Stimulated activated CD4-positive, alpha-beta T cell treated with anti-CD3 and anti-CD28 coated beads, TNF-alpha, amount 100 ng/mL, for 4 hours (primary cell): Measurements from ENCODE around the gene RSPH3.
"Not testable (repeated sequence)": the region's sequence is repeated elsewhere in the genome, so short reads cannot be mapped to it uniquely, and the experiment has no call there.

Experiments
- DNase-seq, 3 experiments: peaks; one replicate each; pipeline ENCODE4 v3.0.0-alpha.2; 2020; ENCODE audit warnings: low read depth in 3 of 3

RSPH3 gene

DNA sequence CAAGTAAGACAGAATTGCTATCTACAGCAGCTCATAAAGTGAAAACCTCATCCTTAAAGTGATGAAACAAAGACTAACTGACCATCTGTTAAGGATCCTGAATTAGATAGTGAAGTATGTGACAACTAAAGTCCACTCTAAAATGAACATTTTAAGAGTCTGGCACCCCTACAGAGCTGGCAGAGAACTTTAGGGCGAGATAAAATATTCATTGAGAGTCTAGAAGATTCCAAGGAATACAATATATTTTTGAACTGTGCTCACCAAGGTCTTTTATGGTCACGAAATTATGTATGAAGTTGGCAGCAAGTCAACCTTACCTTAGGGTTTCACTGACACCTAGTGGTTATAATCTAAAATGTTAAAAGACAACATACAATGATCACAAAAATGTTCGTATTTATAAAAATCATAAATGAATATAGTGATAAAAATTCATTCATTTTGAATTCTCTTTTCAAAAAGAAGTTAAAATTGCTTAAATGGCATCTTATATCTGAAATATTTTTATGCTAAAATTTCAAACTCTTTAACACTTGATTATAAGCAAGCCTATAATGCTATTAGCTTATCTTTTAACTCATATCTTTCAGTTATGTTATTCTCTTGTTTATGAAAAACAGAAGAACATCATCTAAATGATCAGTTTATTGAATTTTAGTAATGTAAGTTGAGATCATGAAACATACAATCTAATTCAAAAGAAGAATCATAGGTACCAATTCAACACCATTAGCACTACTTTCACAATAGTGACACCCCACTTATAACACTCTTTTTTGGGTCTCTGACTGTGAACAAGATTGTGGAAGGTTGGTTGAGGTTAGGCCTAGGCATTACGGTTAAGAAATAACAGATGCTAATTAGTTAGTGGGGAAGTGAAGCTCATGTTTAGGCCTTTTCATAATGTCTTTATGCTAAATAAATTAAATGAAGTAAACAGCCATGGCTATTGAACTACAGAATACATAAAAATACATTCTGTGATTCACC is 27.5 kb downstream of the RSPH3 start:
- DNase-seq, result no peak

DNA sequence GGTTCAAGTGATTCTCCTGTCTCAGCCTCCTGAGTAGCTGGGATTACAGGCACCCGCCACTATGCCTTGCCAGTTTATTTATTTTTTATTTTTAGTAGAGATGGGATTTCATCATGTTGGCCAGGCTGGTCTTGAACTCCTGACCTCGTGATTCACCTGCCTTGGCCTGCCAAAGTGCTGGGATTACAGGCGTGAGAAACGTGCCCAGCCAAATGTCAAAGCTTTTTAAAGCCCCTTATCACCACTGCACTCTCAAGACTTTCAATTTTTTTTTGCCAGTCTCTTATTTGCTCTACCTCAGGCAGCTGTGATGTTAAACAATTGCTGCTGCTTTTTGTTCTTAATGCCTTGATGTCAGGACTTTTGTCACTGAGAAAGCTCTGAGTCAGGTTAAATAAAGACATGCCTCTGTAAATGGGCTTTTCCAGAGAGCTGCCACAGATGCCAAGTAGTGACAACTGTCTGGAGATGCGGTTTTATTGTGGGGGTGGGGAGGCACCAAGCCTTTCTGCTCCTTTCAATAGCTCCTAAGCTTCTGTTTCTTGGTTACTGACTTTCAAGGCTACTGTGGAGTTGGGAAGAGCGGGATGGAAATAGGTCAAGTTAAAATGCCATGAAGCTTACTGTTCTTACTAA is 29.2 kb downstream of the RSPH3 start:
- no peak for DNase-seq

DNA sequence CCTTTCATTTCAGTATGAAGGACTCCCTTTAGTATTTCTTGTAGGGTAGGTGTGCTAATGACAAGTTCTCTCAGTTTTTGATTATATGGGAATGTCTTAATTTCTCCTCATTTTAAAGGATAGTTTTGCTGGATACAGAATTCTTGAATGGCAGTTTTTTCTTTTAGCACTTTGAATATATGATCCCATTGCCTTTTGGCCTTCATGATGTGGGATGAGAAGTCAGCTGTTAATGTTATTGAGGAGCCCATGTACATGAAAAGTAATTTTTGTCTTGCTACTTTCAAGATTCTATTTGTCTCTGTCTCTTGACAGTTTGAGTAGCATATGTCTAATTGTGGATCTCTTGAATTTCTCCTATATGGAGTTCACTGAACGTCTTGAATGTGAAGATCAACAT is 30.9 kb downstream of the RSPH3 start:
- no peak for DNase-seq

DNA sequence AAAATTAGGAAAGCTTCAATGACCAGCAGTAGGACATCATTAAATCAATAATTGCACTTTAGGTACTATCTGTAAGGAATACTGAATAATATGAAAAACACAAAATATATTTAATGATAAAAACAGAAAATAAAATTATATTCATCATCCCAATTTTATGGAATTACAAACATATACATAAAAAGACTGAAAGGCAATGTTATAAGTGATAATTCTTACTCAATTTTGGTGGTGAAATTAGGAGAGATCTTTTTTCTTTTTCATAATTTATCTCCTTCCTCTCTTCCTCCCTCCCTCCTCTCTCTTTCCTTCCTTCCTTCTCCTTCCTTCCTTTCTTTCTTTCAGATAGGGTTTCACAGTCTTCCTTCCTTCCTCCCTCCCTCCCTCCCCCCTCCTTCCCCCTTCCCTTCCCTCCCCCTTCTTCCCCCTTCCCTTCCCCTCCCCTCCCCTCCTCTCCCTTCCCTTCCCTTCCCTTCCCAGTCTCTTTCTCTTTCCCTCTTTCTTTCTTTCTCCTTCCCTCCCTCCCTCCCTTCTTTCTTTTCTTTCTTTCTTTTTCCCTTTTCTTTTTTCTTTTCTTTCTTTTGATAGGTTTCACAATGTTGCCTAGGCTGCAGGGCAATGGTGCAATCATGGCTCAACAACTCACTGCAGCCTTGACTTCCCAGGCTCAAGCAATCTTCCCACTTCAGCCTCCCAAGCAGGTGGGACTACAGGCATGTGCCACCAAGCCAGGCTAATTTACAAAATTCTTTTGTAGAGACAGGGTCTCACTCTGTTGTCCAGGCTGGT is 36.8 kb downstream of the RSPH3 start:
- DNase-seq, result no peak

DNA sequence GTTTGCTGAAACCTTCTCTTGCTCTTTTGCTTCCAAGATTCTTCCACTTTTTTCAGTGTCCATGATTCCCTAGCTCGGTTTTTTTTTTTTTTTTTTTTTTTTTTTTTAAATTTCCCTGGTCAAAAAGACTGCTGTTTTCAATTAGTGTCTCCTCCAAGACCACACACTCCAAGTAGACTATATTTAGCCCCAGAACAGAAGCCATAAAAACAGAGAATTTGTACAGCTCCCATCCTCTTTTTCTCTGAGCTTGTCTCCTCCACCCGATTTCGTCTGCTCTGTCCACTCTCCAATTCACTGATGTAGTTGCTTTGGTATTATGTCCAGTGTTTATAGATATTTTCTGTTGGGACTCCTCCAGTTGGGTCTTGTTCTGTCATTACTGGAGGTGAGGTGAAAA is 37.6 kb downstream of the RSPH3 start:
- no peak for DNase-seq

DNA sequence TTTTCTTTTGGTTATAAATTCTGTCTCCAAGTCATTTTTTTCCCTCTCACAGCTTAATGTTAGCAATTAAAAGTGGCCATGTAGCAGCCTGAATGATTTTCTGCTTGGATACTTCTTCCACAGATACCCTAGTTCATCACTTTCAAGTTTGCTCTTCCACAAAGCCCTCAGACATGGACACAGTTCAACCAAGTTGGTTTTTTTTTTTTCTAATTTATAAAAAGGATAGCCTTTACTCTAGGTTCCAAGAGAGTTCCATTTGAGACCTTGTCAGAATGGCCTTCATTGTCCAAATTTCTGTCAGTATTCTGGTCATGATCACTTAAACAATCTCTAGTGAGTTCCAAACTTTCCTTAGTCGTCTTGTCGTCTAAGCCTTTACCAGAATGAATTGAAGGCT is 40.0 kb downstream of the RSPH3 start:
- DNase-seq, result no peak

DNA sequence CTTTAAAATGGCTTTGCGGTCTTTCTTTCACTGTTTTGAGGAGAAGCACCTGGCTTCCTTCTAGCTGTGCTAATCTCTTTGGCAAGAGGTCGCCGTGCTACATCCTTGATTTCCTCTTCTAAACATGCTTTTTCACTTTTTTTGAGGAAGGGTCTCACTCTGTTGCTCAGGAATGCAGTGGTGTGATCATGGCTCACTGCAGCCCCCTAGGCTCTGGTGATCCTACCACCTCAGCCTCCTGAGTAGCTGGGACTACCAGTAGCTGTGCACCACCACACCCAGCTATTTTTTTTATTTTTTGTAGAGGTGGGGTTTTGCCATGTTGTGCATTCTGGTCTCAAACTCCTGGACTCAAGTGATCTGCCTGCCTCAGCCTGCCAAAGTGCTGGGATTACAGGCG is 40.5 kb downstream of the RSPH3 start:
- DNase-seq, result no peak

DNA sequence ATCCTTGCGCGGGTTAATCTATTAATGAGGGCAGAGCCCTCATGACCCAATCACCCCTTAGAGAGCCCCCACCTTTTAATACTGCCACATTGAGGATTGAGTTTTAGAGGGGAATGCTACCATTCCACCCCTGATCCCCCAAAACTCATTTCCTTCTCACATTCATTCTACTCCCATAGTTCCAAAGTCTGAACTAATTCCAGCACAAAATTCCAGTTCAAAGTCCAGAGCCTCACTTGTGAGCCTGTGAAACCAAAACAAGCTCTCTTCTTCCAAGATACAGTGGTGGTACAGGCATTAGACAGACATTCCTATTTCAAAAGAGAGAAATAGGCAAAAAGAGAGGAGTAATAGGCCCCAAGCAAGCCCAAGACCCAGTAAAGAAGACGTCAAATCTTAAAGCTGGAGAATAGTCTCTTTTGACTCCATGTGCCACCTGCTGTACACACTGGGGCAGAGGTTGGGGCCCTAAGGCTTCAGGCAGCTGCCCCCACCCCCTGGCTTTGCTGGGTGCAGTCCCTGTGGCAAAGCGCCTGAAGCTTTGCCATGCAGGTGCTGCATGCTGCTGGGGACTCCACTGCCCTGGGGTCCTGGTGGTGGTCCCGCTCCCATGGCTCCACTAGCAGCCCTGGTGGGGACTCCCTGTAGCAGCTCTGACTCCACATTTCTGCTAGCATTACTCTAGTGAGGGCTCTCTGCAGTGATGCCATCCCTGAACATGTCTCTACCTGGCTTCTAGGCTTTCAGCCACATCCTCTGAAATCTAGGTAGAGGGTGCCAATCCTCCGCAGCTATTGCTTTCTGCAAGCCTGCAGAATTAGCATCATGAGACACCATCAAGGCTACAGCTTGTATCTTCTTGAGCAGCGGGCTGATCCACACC is 41.3 kb downstream of the RSPH3 start:
- DNase-seq, result peak in 1 of 3 experiments; percentile 2

DNA sequence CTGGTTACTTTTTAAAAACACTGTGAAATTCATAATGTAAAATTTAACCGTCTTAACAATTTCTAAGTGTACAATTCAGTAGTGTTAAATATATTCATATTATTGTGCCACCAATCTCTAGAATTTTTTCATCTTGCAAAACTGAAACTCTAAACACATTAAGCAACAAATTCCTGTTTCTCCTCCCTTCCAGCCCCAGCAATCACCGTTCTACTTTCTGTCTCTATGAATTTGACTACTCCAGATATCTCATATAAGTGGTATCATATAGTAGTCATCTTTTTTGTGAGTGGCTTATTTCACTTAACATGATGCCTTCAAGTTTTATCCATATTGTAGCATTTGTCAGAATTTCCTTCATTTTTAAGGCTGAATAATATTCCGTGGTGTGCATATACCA is 44.7 kb downstream of the RSPH3 start:
- DNase-seq, result no peak

DNA sequence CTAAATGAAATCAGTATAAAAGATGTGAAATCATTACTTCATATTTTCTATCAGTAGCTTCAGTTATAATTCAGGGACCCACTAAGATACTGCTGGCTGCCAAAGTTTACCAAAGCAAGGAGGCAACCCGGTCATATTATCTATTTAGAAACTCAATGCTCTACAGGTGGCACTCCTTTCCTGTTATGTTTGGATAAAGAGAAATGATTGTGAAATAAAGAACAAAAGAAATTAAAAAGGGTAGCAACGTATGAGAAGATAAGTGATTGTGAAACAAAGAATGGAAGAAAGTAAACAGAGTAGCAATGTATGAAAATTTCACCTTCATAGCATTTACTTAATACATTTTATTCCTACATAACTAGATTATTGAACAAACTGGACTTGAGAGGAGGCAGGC is 45.2 kb downstream of the RSPH3 start:
- no peak for DNase-seq

DNA sequence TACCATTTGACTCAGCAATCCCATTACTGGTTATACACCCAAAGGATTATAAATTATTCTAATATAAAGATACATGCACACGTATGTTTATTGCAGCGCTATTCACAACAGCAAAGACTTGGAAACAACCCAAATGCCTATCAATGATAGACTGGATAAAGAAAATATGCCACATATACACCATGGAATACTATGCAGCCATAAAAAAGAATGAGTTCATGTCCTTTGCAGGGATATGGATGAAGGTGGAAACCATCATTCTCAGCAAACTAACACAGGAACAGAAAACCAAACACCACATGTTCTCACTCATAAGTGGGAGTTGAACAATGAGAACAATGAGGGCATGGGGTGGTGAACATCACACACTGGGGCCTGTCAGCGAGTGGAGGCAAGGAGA is 48.0 kb downstream of the RSPH3 start:
- DNase-seq, result not testable (repeated sequence)

DNA sequence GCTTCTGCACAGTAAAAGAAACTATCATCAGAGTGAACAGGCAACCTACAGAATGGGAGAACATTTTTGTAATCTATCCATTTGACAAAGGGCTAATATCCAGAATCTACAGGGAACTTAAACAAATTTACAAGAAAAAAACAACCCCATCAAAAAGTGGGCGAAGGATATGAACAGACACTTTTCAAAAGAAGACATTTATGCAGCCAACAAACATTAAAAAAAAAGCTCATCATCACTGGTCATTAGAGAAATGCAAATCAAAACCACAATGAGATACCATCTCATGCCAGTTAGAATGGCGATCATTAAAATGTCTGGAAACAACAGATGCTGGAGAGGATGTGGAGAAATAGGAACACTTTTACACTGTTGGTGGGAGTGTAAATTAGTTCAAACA is 48.4 kb downstream of the RSPH3 start:
- DNase-seq, result not testable (repeated sequence)

DNA sequence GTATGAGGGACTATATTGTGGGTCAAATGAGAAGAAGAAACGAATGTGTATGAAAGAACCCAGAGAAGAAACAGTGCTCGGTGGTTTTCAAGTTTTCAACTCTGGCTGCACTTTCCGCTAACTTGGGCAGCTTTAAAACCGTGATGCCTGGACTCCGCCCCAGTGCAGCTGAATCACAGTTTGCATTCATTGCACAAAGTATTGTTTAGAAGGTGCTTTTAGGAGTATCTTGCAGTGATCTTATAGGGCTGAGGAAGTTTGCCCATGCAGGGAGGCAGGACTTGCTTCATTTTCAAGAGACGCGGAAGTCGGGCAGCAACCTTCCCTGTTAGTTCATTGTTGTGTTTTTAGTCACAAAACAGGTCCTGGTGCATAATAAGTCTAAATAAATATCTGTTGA is 52.7 kb downstream of the RSPH3 start:
- no peak for DNase-seq

DNA sequence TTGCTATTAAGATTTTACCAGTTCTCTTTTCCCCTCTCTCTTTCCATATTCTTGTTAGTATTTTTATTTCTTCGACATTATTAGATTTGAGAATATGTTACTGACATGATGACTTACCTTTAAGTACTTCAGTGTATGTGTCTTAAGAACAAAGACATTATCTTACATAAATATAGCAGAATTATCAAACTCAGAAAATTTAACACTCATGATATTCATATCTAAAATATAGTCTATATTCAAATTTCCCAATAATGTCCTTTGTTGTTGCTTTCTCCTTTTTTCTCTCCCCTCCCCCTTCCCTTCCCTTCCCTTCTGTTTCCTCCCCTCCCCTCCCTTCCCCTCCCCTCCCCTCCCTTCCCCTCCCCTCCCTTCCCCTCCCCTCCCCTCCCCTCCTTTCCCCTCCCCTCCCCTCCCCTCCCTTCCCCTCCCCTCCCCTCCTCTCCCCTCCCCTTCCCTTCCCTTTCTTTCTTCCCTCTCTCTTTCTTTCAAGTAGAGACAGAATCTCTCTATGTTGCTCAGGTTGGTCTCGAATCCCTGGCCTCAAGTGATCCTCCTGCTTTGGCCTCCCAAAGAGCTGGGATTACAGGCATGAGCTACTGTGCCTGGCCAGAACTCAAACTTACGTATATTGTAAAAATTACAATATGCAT is 56.5 kb downstream of the RSPH3 start:
- DNase-seq, result no peak

DNA sequence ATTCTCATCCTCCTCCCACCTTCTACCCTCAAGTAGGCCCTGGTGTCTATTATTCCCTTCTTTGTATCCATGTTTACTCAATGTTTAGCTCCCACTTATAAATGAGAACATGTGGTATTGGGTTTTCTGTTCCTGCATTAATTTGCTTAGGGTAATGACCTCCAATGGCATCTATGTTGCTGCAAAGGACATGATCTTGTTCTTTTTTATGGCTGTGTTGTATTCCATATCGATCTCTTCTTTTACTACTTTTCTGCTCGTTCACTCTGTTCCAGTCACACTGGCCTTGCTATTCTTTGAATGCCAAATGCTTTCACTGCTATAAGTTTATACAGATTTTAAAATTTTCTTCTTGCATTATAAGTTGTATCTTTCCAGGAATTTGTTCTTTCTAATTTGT is 57.7 kb downstream of the RSPH3 start:
- DNase-seq, result no peak

DNA sequence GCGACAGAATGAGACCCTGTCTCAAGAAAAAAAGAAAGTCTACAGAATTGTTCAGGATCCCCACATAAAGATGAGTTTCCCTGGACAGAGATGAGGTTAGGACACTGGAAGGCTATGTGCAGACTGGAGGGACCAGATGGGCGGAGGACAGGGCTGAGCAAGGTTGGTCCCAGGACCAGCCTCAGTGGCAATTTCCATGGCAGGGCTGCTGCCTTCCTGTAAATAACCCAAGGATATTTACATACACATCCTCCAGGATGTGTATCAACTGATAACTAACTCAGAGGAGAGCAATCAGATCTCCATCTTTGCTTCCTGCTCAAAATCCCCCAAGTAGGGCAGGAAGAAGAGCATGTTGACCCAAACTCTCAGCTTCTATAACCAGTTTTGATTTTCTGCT is 58.8 kb downstream of the RSPH3 start:
- DNase-seq, result no peak

DNA sequence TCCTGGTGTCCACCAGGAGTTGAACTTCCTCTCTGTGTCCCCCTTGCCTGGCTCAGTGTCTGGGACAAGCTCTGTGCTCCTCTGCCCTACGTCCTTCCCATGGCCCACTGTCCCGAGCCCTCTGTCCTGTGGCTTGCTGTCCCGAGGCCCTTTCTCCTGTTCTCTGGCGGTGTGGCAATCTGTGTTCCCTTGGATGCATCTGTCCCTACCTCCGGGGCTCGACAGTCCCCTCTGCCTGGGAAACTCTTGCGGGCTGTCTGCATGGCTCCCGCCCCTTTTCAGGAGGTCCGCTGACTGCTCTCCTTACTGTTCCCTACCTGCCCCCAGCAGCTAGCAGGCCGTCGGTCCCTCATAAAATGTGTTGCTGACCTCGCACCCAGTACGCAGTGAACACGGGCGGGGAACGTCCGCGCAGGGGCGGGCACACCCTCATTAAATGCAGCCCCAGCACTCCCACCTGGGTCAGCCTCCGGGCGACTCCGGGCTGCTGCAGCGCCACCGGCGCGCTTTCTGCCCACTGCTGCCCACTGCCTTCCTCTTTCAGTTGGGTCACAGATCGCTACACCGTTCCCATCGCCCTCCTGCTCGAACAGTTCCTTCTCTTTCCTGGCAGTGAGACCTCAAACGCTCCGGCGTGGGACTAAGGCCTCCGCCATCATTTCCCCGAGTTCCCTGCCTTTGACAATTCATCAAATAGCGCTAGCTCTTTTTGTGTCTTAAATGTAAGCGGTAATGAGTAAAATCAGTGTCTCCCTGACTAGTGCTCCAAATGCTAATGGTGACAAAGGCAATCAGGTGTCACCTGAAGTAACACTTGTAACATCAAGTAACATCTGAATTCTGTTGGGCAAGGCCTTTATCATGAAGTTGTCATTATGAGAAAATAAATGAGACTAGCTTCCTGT is 60.5 kb downstream of the RSPH3 start:
- no peak for DNase-seq

DNA sequence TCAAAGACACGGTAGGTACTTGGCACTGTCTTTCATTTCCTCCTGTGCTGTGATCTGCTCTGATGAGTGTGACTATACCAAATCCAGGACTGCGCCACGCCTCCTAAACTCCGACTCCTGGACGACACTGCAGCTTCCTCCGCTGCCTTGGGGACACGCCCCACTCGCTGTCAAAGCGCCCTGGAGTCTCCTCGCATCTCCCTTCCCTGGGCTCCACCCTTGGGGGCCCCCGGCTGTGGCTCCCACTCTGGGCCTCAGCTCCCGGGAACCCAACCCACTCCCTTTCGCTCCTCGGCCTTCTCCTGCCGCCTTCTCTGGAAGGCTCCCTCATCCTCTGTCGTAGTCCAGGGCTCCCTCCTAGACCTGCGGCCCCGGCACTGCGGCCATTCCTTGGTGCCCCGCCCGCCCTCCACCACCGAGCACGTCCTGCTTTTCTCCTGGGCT is 61.2 kb downstream of the RSPH3 start:
- DNase-seq, result no peak

DNA sequence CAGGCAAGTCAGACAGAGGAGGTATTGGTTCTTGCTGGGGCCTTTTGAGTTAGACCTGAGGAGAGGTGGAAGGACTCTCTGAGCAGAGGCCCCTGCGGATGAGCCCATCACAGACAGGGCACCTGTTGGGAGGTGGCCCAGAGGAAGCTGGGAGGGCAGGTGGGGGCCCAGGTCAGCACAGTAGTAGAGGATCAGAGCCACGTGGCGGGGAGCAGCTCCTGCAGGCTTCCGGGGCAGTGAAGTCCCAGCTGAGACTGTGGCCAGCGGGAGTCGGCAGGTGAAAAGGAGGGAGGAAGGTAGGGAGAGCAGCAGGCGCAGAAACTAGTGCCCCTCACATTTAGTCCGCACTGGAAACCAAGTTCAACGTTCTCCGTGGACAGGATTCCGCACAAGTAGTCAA is 61.8 kb downstream of the RSPH3 start:
- no peak for DNase-seq

DNA sequence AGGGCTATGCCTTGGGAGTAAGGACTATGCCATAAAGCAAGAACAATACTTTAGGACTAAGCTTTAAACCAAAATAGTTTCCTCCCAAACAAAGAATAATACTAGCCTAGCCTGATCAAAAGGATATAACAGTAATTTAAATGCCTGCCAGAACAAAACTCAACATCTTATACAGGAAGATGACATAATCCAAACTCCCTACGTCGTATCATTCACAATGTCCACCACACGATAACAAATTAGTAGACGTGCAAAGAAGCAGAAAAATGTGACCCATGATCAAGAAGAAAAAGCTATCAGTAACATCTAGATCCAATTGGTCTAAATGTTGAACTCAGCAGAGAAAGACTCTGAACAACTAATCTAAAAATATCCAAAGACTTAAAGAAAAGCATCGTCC is 65.8 kb downstream of the RSPH3 start:
- DNase-seq, result no peak
